H1 (cell line): Measurements from ENCODE around the gene UFD1. TPM values are rescaled to one million over a fixed set of nuclear protein-coding genes. Genes with fewer than 3 reads are reported as not detected.

Experiments
- CTCF ChIA-PET: fragments of 300-600 bp; sonication (Branson Sonifier 250); formaldehyde crosslinking; loops from one replicate; lab custom pipeline; 2021; ENCODE audit not compliant: partially characterized antibody; lab: Charles Lee
- POLR2A ChIA-PET: fragments of 300-600 bp; sonication (Branson Sonifier 250); formaldehyde crosslinking; loops from one replicate; lab custom pipeline; 2021; ENCODE audit warnings: inconsistent platforms; ENCODE audit not compliant: partially characterized antibody; lab: Charles Lee
- DNase-seq, 2 experiments: peaks; one replicate each; pipeline versions ENCODE4 v3.0.0 to v3.0.0-alpha.2; 2010 to 2022; ENCODE audit warnings: low spot score in 2 of 2, low read depth in 1 of 2, mixed read lengths in 1 of 2
- FAIRE-seq: peaks from 2 replicates; lab custom pipeline; 2011; peaks lifted over from hg19 to GRCh38; lab: Jason Lieb, UNC
- H2AFZ ChIP-seq: 2 replicates; pipeline ENCODE4 v1.8.1; 2012; ENCODE audit warnings: low read length, inconsistent platforms
- H2AK5ac ChIP-seq: 2 replicates; pipeline ENCODE4 v1.6.1; 2013; ENCODE audit warnings: low read depth, low read length
- H2BK120ac ChIP-seq: replicated peaks from 2 replicates; pipeline ENCODE3; 2013; ENCODE audit warnings: low read depth, low read length, inconsistent platforms
- H2BK12ac ChIP-seq: 2 replicates; pipeline ENCODE4 v1.6.1; 2013; ENCODE audit warnings: low read depth, low read length
- H2BK15ac ChIP-seq: 2 replicates; pipeline ENCODE4 v1.6.1; 2013; ENCODE audit warnings: low read length
- H2BK20ac ChIP-seq: 2 replicates; pipeline ENCODE4 v1.6.1; 2013; ENCODE audit warnings: low read length
- H2BK5ac ChIP-seq: 2 replicates; pipeline ENCODE4 v1.6.1; 2013; ENCODE audit warnings: low read depth, low read length
- H3K14ac ChIP-seq: 2 replicates; pipeline ENCODE4 v1.6.1; 2013; ENCODE audit warnings: inconsistent platforms; ENCODE audit not compliant: insufficient read length
- H3K18ac ChIP-seq: 2 replicates; pipeline ENCODE4 v1.6.1; 2013; ENCODE audit warnings: low read length; ENCODE audit errors: extremely low read depth
- H3K23ac ChIP-seq: 2 replicates; pipeline ENCODE4 v1.6.1; 2013; ENCODE audit warnings: inconsistent platforms; ENCODE audit not compliant: insufficient read length
- H3K23me2 ChIP-seq: 2 replicates; pipeline ENCODE4 v1.6.1; 2013; ENCODE audit warnings: low read depth, low read length
- H3K27ac ChIP-seq: 2 replicates; pipeline ENCODE4 v1.6.1; 2011; ENCODE audit warnings: low read depth, low read length, inconsistent platforms
- H3K27me3 ChIP-seq, 4 experiments: replicated peaks in 1 of 4; 1 replicate in 1 of 4; 2 replicates in 3 of 4; pipeline versions ENCODE4 v1.6.1 to v1.8.1; 2011 to 2013; ENCODE audit warnings: low read length in 3 of 4, mild to moderate bottlenecking in 3 of 4, inconsistent platforms in 2 of 4, mixed read lengths in 2 of 4, moderate library complexity in 1 of 4; ENCODE audit not compliant: control insufficient read depth in 3 of 4, insufficient read depth in 3 of 4; ENCODE audit errors: extremely low read depth in 1 of 4
- H3K36me3 ChIP-seq, 4 experiments: 2 replicates each; pipeline versions ENCODE4 v1.6.1 to v1.8.1; 2011 to 2013; ENCODE audit warnings: mild to moderate bottlenecking in 4 of 4, low read length in 3 of 4, moderate library complexity in 2 of 4, control low read depth in 1 of 4, inconsistent platforms in 1 of 4; ENCODE audit not compliant: insufficient read depth in 4 of 4, control insufficient read depth in 2 of 4
- H3K4ac ChIP-seq: replicated peaks from 2 replicates; pipeline ENCODE3; 2013; ENCODE audit warnings: low read length, low read depth, mixed read lengths, inconsistent platforms; ENCODE audit not compliant: insufficient read length
- H3K4me1 ChIP-seq, 4 experiments: replicated peaks in 1 of 4; 1 replicate in 1 of 4; 2 replicates in 3 of 4; pipeline versions ENCODE4 v1.6.1 to v1.8.1; 2011 to 2013; ENCODE audit warnings: low read length in 3 of 4, inconsistent platforms in 2 of 4, mixed read lengths in 1 of 4; ENCODE audit not compliant: insufficient read depth in 4 of 4, control insufficient read depth in 3 of 4
- H3K4me2 ChIP-seq, 2 experiments: 2 replicates each; pipeline versions ENCODE4 v1.6.1 to v1.8.1; 2011 to 2013; ENCODE audit warnings: low read depth in 2 of 2, low read length in 2 of 2, control low read depth in 1 of 2, inconsistent platforms in 1 of 2, mild to moderate bottlenecking in 1 of 2; ENCODE audit not compliant: insufficient read depth in 1 of 2
- H3K4me3 ChIP-seq, 4 experiments: fragments of 200-600, 300-600 bp in 1 of 4; sonication (generic), shearing (Covaris generic), sonication (Bioruptor Twin) in 1 of 4; 2 replicates each; pipeline versions ENCODE4 v1.5.1 to v1.8.1; 2011 to 2016; ENCODE audit warnings: low read length in 4 of 4, low read depth in 3 of 4, control low read depth in 2 of 4, inconsistent platforms in 2 of 4, mild to moderate bottlenecking in 2 of 4, mixed read lengths in 1 of 4, moderate library complexity in 1 of 4; ENCODE audit not compliant: insufficient read depth in 2 of 4; ENCODE audit errors: extremely low read depth in 1 of 4
- H3K56ac ChIP-seq: replicated peaks from 2 replicates; pipeline ENCODE3; 2013; ENCODE audit warnings: low read depth, mild to moderate bottlenecking, mixed read lengths, low read length, inconsistent platforms; ENCODE audit not compliant: insufficient read length
- H3K79me1 ChIP-seq: 2 replicates; pipeline ENCODE4 v1.6.1; 2013; ENCODE audit warnings: low read depth, low read length, control low read depth
- H3K79me2 ChIP-seq, 2 experiments: 2 replicates each; pipeline versions ENCODE4 v1.6.1 to v1.8.1; 2012 to 2013; ENCODE audit warnings: low read length in 2 of 2, mild to moderate bottlenecking in 2 of 2, inconsistent platforms in 1 of 2; ENCODE audit not compliant: insufficient read depth in 2 of 2, control insufficient read depth in 1 of 2
- H3K9ac ChIP-seq, 4 experiments: replicated peaks in 1 of 4; 1 replicate in 1 of 4; 2 replicates in 3 of 4; pipeline versions ENCODE4 v1.6.1 to v1.8.1; 2011 to 2013; ENCODE audit warnings: low read depth in 3 of 4, low read length in 3 of 4, control low read depth in 2 of 4, mild to moderate bottlenecking in 2 of 4, moderate library complexity in 2 of 4, inconsistent platforms in 1 of 4; ENCODE audit errors: extremely low read depth in 1 of 4
- H3K9me3 ChIP-seq, 2 experiments: 2 replicates each; pipeline versions ENCODE4 v1.6.1 to v1.8.1; 2012 to 2013; ENCODE audit warnings: mild to moderate bottlenecking in 2 of 2, moderate library complexity in 2 of 2, control low read depth in 1 of 2, inconsistent platforms in 1 of 2, low read depth in 1 of 2, low read length in 1 of 2, mixed read lengths in 1 of 2; ENCODE audit not compliant: insufficient read depth in 2 of 2
- H4K20me1 ChIP-seq, 2 experiments: replicated peaks in 1 of 2; 2 replicates each; pipeline versions ENCODE3 to v1.8.1; 2011 to 2013; ENCODE audit warnings: inconsistent platforms in 2 of 2, low read length in 2 of 2, mild to moderate bottlenecking in 1 of 2; ENCODE audit not compliant: insufficient read depth in 2 of 2, control insufficient read depth in 1 of 2
- H4K5ac ChIP-seq: 2 replicates; pipeline ENCODE4 v1.6.1; 2013; ENCODE audit warnings: low read length, low read depth, mixed read lengths, inconsistent platforms; ENCODE audit not compliant: insufficient read length
- H4K8ac ChIP-seq: 2 replicates; pipeline ENCODE4 v1.8.0; 2013; ENCODE audit warnings: mild to moderate bottlenecking, moderate library complexity, low read length, inconsistent platforms; ENCODE audit not compliant: insufficient read depth; ENCODE audit errors: extremely low read depth
- H4K91ac ChIP-seq: replicated peaks from 2 replicates; pipeline ENCODE3; 2013; ENCODE audit warnings: low read length, mixed read lengths, inconsistent platforms; ENCODE audit not compliant: insufficient read length
- GABPA ChIP-seq: IDR thresholded peaks from 2 replicates; pipeline ENCODE4 v1.6.1; 2011; ENCODE audit warnings: mild to moderate bottlenecking, low read length, moderate library complexity, borderline replicate concordance; ENCODE audit not compliant: insufficient read depth
- NRF1 ChIP-seq: IDR thresholded peaks from 2 replicates; pipeline ENCODE4 v1.6.1; 2011; ENCODE audit warnings: mild to moderate bottlenecking, low read depth, low read length, improper control_type of control experiment
- WGBS, 2 experiments: shearing (Covaris generic) in 1 of 2; methylation state at CpG; one replicate each; pipeline versions ENCODE4 v1.1.6 to v1.1.7; 2013 to 2015; ENCODE audit warnings: low lambda C conversion rate in 2 of 2, mixed read lengths in 2 of 2, inconsistent platforms in 1 of 2, low coverage in 1 of 2, missing lambda C conversion rate in 1 of 2; ENCODE audit not compliant: insufficient replicate concordance in 2 of 2, insufficient coverage in 1 of 2, insufficient read length in 1 of 2; ENCODE audit errors: extremely low coverage in 1 of 2, missing lambda C conversion rate in 1 of 2; 5-methylcytosine and 5-hydroxymethylcytosine counted together
- polyA plus RNA-seq, 7 experiments: library from polyadenylated mRNA; depleted of rRNA in 3 of 7; stranded (reverse) in 5 of 7; unstranded in 2 of 7; fragments of >200 nt in 5 of 7; fragments of 200-250 nt in 2 of 7; gene quantifications; 1 replicate in 5 of 7; 2 replicates in 1 of 7; 4 replicates in 1 of 7; pipeline versions ENCODE4 v1.2.1 to v1.2.3, GENCODE V29; 2011 to 2013; ENCODE audit warnings: missing spikeins in 2 of 7, mixed read lengths in 2 of 7
- total RNA-seq: library from RNA; stranded (reverse); fragmentation: NEBNext Ultra II Directional; extraction: Animal tissue kit (Norgen Biotek cat#: 25700); gene quantifications from 2 replicates; pipeline ENCODE4 v1.2.1, GENCODE V29; 2021

UFD1 gene
- total and polyA plus RNA-seq, 2 of the 8 experiments (the other 6 are each of a cell fraction or from before 2014, with no cell fraction given), result 74.6 to 116 TPM

GRCh38 chr22:19525116-19525660 lies 46.2 kb upstream of the UFD1 start:
- 85% methylated on average over 14 of the region's 15 CpGs; no CpG with 5 or more reads in 1 of the 2 experiments for WGBS, 2 experiments
- no peak overlapping the region for H2BK120ac ChIP-seq
- no peak overlapping the region for H2AFZ ChIP-seq
- H3K4me2 ChIP-seq, result peak overlapping the region; percentile 90 to 97; a peak in 3 of 4 replicates
- ChIA-PET POLR2A (no interaction called here), CTCF (interaction anchor here (0.9 kb wide), 1 partner anchor 104 kb away, joined by 3 read pairs; no protein-coding TSS in a partner anchor)
- TF ChIP-seq NRF1 (no peak), GABPA (no peak)
- H4K91ac ChIP-seq, result no peak overlapping the region
- H4K8ac ChIP-seq, result peak overlapping the region; percentile 11; the same call in 1 of the 2 replicates
- no peak overlapping the region for H2AK5ac ChIP-seq
- peaks cover 0 to 45% (median 35%) of the 10 kb centered on the region in 4 experiments; a peak in 6 of 7 replicates for H3K27me3 ChIP-seq
- H3K23ac ChIP-seq, result no peak overlapping the region
- peaks cover 0 to 15% (median 13%) of the 10 kb centered on the region in 4 experiments; a peak in 6 of 7 replicates for H3K4me1 ChIP-seq
- no peaks in the 10 kb centered on the region for H3K79me1 ChIP-seq
- H3K4ac ChIP-seq, result no peak overlapping the region
- DNase-seq, result no peak
- H2BK20ac ChIP-seq, result no peak overlapping the region
- H3K9ac ChIP-seq, result no peak overlapping the region
- peak overlapping the region; percentile 22; the same call in 1 of the 2 replicates for H2BK12ac ChIP-seq
- peaks cover 16% of the 10 kb centered on the region; the same call in 1 of the 2 replicates for H3K23me2 ChIP-seq
- no peak overlapping the region for H2BK15ac ChIP-seq
- H4K5ac ChIP-seq, result no peak overlapping the region
- H3K9me3 ChIP-seq, result no peaks in the 10 kb centered on the region
- H3K4me3 ChIP-seq, result peak overlapping the region in 1 of 4 experiments; percentile 61; a peak in 2 of 8 replicates
- peaks cover 0 to 14% of the 10 kb centered on the region in 2 experiments for H4K20me1 ChIP-seq
- no peaks in the 10 kb centered on the region for H3K36me3 ChIP-seq
- H3K79me2 ChIP-seq, result no peaks in the 10 kb centered on the region
- H3K18ac ChIP-seq, result no peak overlapping the region
- H3K56ac ChIP-seq, result no peak overlapping the region
- no peak overlapping the region for H3K27ac ChIP-seq
- no peak overlapping the region for H2BK5ac ChIP-seq
- H3K14ac ChIP-seq, result no peak overlapping the region
- no peak for FAIRE-seq
